Upper lobe of right lung (tissue), 1 donor: ENCODE measurements around the gene DDX11. TPM values are rescaled to one million over a fixed set of nuclear protein-coding genes. Genes with fewer than 3 reads are reported as not detected.
A peak's percentile ranks its signal among the peaks of the same experiment; 100 is the strongest.
"Not testable (repeated sequence)": the region's sequence is repeated elsewhere in the genome, so short reads cannot be mapped to it uniquely, and the experiment has no call there.

ENCODE experiments used
- ATAC-seq: fragments of 200-7000 bp; cut with Tn5 transposase; one replicate; pipeline ENCODE4 v1.9.1; 2020; ENCODE audit warnings: mild to moderate bottlenecking, moderate library complexity
- DNase-seq: peaks from one replicate; pipeline ENCODE4 v3.0.0-alpha.2; 2020
- H3K27ac ChIP-seq: fragments of 200-600 bp; one replicate; pipeline ENCODE4 v1.8.0; 2022
- H3K27me3 ChIP-seq: fragments of 200-600 bp; one replicate; pipeline ENCODE4 v1.8.0; 2022; ENCODE audit warnings: mild to moderate bottlenecking
- H3K36me3 ChIP-seq: fragments of 200-600 bp; one replicate; pipeline ENCODE4 v1.8.0; 2022
- H3K4me1 ChIP-seq: fragments of 200-600 bp; one replicate; pipeline ENCODE4 v1.8.0; 2022
- H3K4me3 ChIP-seq: fragments of 200-600 bp; one replicate; pipeline ENCODE4 v1.8.0; 2022; ENCODE audit warnings: mild to moderate bottlenecking
- H3K9me3 ChIP-seq: fragments of 200-600 bp; one replicate; pipeline ENCODE4 v1.8.0; 2022
- intact Hi-C: fragments of 100-400 bp; cut with DNase I; formaldehyde crosslinking; loops from one replicate; pipeline ENCODE4 v1.11.0; 2022
- total RNA-seq: library from RNA; stranded (reverse); fragmentation: NEBNext Ultra II Directional; extraction: Animal tissue kit (Norgen Biotek cat#: 25700); gene quantifications from one replicate; pipeline ENCODE4 v1.2.1, GENCODE V29; 2021
- donor health status: DM: no; HTN: yes; CAD: no; lungs with severe emphysema.

DDX11 gene
- total RNA-seq, 1 donor from 2014 or later: 12.6 TPM

GRCh38 chr12:31070971-31071740 lies 2.5 kb upstream of the DDX11 start:
- H3K27ac ChIP-seq, ATAC-seq, H3K4me3 ChIP-seq, intact Hi-C loops, DNase-seq, H3K4me1 ChIP-seq, H3K36me3 ChIP-seq, H3K9me3 ChIP-seq, H3K27me3 ChIP-seq: not testable (repeated sequence)

GRCh38 chr12:31072962-31073361 lies 698 bp upstream of the DDX11 start:
- H3K4me3 ChIP-seq: peak overlapping the region; percentile 68
- H3K36me3 ChIP-seq, H3K4me1 ChIP-seq, H3K27ac ChIP-seq, intact Hi-C loops, H3K27me3 ChIP-seq, DNase-seq, H3K9me3 ChIP-seq: not testable (repeated sequence)
- peak; percentile 11 for ATAC-seq

DNA sequence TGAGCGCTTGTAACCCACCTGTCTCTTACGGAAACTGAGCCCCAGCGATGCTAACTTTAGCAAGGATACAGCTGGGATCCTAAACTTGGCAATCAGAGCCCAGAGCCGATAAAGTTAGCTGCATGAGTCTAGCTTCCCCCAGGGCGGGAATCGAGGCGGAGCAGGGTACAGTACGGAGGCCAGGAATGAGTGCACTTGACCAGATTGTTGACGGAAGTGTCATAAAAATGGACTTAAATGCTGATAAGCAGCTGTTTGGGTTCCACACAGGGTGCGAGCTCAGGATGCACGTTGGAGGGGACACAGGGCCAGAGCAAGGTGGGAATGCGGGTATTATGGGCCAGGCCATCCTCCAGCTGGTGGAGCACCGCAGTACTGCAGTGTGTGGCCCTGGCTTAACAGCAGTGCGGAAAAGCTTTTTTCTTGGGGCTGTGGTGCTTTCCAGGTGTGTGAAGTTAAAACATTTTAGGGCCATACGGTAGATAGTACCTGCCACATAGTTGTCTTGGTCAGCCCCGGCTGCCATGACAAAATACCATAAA lies 744 bp downstream of the DDX11 start:
- Histone ChIP-seq H3K27ac (peak overlapping the region; percentile 24), H3K4me3 (peak overlapping the region; percentile 68)
- H3K4me1 ChIP-seq, H3K9me3 ChIP-seq, intact Hi-C loops, H3K36me3 ChIP-seq, DNase-seq, H3K27me3 ChIP-seq: not testable (repeated sequence)
- ATAC-seq: peak; percentile 20

DNA sequence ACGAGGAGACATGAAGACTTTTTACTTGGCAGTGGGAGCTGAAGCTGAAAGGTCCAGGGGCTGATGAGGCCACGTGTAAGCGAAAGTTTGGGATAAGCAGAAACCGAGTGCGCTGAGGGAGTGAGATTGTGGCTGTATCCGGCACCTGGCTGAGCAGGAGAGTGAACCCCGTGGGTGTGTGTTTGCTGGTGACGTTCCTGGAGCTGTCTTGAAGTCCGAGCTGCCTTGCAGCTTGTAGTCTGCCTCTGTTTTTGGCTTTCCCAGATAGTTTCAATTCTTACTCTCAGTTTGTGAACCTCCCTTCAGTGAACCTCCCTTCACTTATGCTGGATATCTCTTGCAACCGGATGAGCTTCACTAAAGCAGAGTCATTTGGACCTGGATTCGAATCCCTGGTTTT lies 2.5 kb downstream of the DDX11 start:
- intact Hi-C loops, H3K9me3 ChIP-seq, DNase-seq, H3K27me3 ChIP-seq, ATAC-seq, H3K4me1 ChIP-seq, H3K36me3 ChIP-seq, H3K4me3 ChIP-seq, H3K27ac ChIP-seq: not testable (repeated sequence)

DNA sequence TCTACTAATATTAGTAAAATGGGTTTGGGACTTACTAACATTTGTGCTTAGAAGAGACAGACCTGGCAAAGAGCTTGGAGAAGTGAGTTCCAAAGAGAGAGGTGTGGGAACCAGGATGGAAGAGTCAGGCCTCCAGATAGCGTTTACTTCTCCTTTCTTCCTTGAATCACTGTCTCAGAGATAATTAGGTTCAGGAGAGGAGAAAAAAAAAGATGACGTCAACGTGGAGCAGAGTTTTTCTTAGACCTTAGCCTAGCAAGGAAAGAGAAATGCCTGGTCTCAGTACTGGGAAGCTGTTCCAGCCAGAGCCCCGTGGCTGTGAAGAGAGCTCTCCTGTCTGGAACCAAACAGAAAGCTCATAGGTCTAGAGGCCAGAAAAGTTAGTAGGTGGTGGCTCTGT lies 3.4 kb downstream of the DDX11 start:
- ATAC-seq: not testable (repeated sequence)

DNA sequence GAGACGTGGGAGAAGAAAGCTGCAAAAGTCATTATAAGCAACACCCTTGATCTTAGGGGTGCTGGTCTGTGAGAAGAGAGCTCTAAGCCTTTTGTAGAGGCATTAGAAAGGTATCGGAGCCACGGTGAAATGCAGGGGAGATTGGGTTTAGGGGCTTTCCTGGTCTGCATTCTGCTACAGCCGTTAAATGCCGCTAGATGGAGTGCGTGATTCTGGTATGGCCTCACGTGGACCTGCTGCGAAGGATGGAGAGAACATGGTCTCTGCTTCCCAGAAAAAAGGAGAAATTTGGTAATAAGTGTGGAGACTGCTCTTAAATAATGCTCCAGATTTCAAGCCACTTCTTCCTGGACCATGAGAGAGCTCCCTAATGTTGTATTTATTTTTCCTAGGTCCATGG lies 4.3 kb downstream of the DDX11 start:
- intact Hi-C loops, DNase-seq, H3K9me3 ChIP-seq, H3K36me3 ChIP-seq, H3K27me3 ChIP-seq, ATAC-seq, H3K4me3 ChIP-seq, H3K27ac ChIP-seq, H3K4me1 ChIP-seq: not testable (repeated sequence)

More for the DNA sequence above, 3.4 kb downstream of the DDX11 start:
- intact Hi-C loops, H3K27ac ChIP-seq, H3K4me3 ChIP-seq, H3K4me1 ChIP-seq, H3K36me3 ChIP-seq, DNase-seq, H3K27me3 ChIP-seq, H3K9me3 ChIP-seq: not testable (repeated sequence)

GRCh38 chr12:31079421-31079820 lies 5.8 kb downstream of the DDX11 start:
- intact Hi-C loops, H3K27ac ChIP-seq, H3K4me1 ChIP-seq, DNase-seq, H3K9me3 ChIP-seq, H3K27me3 ChIP-seq, ATAC-seq, H3K36me3 ChIP-seq, H3K4me3 ChIP-seq: not testable (repeated sequence)

DNA sequence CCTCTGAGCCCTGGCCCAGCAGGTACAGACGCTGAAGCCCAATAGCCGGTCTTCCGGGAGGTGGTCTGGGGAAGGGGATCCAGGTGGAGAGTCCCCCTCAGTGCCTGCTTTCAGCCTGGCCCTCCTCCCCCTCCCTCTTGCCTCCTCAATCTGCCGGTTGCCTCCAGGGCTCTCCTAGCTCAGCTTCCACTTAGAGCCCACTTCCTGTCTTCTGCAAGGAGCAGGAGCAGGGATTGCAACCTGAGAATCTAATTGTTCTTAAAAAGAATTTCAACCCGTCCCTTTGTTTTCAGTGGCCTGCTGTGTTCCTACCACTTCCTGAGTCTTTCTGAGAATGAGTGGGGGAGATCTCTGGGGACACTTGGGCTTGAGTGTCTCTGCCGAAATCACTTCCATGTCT lies 6.6 kb downstream of the DDX11 start:
- H3K9me3 ChIP-seq, DNase-seq, H3K36me3 ChIP-seq, H3K27ac ChIP-seq, ATAC-seq, H3K27me3 ChIP-seq, H3K4me1 ChIP-seq, intact Hi-C loops, H3K4me3 ChIP-seq: not testable (repeated sequence)

- H3K27me3 ChIP-seq, ATAC-seq, DNase-seq, intact Hi-C loops, H3K9me3 ChIP-seq, H3K27ac ChIP-seq, H3K36me3 ChIP-seq, H3K4me1 ChIP-seq, H3K4me3 ChIP-seq: not testable (repeated sequence)
Observed at GRCh38 chr12:31081274-31081673, 7.6 kb downstream of the DDX11 start.

GRCh38 chr12:31084241-31084640 lies 10.6 kb downstream of the DDX11 start:
- H3K27ac ChIP-seq, H3K27me3 ChIP-seq, H3K4me1 ChIP-seq, H3K9me3 ChIP-seq, H3K4me3 ChIP-seq, DNase-seq, H3K36me3 ChIP-seq, intact Hi-C loops, ATAC-seq: not testable (repeated sequence)

GRCh38 chr12:31086032-31086431 lies 12.4 kb downstream of the DDX11 start:
- H3K36me3 ChIP-seq, intact Hi-C loops, H3K4me1 ChIP-seq, DNase-seq, ATAC-seq, H3K9me3 ChIP-seq, H3K27me3 ChIP-seq, H3K27ac ChIP-seq, H3K4me3 ChIP-seq: not testable (repeated sequence)

- H3K36me3 ChIP-seq, ATAC-seq, H3K9me3 ChIP-seq, intact Hi-C loops, DNase-seq, H3K27ac ChIP-seq, H3K4me3 ChIP-seq, H3K27me3 ChIP-seq, H3K4me1 ChIP-seq: not testable (repeated sequence)
Observed at GRCh38 chr12:31087486-31087885, 13.8 kb downstream of the DDX11 start.

- H3K36me3 ChIP-seq, H3K9me3 ChIP-seq, ATAC-seq, DNase-seq, H3K27ac ChIP-seq, H3K4me1 ChIP-seq, H3K4me3 ChIP-seq, intact Hi-C loops, H3K27me3 ChIP-seq: not testable (repeated sequence)
Observed at GRCh38 chr12:31087956-31088355, 14.3 kb downstream of the DDX11 start.
